Astrocyte (in vitro differentiated cells and primary cell): ENCODE data around the gene ACSS3. TPM values are rescaled to one million over a fixed set of nuclear protein-coding genes. Genes with fewer than 3 reads are reported as not detected.

Experiments
- DNase-seq: peaks from one replicate; pipeline ENCODE4 v3.0.0-alpha.2; 2010; ENCODE audit warnings: low read depth
- FAIRE-seq: peaks from 2 replicates; lab custom pipeline; 2011; peaks lifted over from hg19 to GRCh38; lab: Jason Lieb, UNC
- H2AFZ ChIP-seq: 2 replicates; pipeline ENCODE4 v1.6.0; 2012; ENCODE audit warnings: low read depth, low read length, inconsistent platforms
- H3K27ac ChIP-seq: 2 replicates; pipeline ENCODE4 v1.5.1; 2011; ENCODE audit warnings: low read depth, low read length, inconsistent platforms
- H3K27me3 ChIP-seq: 2 replicates; pipeline ENCODE4 v1.6.0; 2011; ENCODE audit warnings: low read length, inconsistent platforms; ENCODE audit not compliant: insufficient read depth
- H3K36me3 ChIP-seq: 2 replicates; pipeline ENCODE4 v1.5.1; 2011; ENCODE audit warnings: low read length, inconsistent platforms; ENCODE audit not compliant: insufficient read depth
- H3K4me1 ChIP-seq: 2 replicates; pipeline ENCODE4 v1.5.1; 2011; ENCODE audit warnings: low read length, inconsistent platforms; ENCODE audit not compliant: insufficient read depth
- H3K4me2 ChIP-seq: 2 replicates; pipeline ENCODE4 v1.6.0; 2012; ENCODE audit warnings: low read length, inconsistent platforms
- H3K4me3 ChIP-seq: 2 replicates; pipeline ENCODE4 v1.5.1; 2011; ENCODE audit warnings: low read depth, mild to moderate bottlenecking, low read length, inconsistent platforms; ENCODE audit not compliant: insufficient read depth
- H3K79me2 ChIP-seq: 2 replicates; pipeline ENCODE4 v1.6.0; 2012; ENCODE audit warnings: mild to moderate bottlenecking, low read length, inconsistent platforms; ENCODE audit not compliant: insufficient read depth
- H3K9ac ChIP-seq: 2 replicates; pipeline ENCODE4 v1.6.0; 2012; ENCODE audit warnings: mild to moderate bottlenecking, low read length, inconsistent platforms
- H3K9me3 ChIP-seq: 2 replicates; pipeline ENCODE4 v1.5.1; 2012; ENCODE audit warnings: low read depth, mild to moderate bottlenecking, low read length, inconsistent platforms; ENCODE audit not compliant: insufficient read depth
- H4K20me1 ChIP-seq: 2 replicates; pipeline ENCODE4 v1.6.0; 2012; ENCODE audit warnings: low read length, inconsistent platforms; ENCODE audit not compliant: insufficient read depth
- H3K27ac Mint-ChIP-seq: one replicate; pipeline ENCODE4 v1.8.0; 2021; ENCODE audit warnings: mild to moderate bottlenecking, mixed read lengths; ENCODE audit not compliant: unreplicated experiment
- H3K27me3 Mint-ChIP-seq: one replicate; pipeline ENCODE4 v1.8.0; 2021; ENCODE audit warnings: low read depth, mixed read lengths; ENCODE audit not compliant: unreplicated experiment
- H3K36me3 Mint-ChIP-seq: one replicate; pipeline ENCODE4 v1.8.0; 2021; ENCODE audit warnings: low read depth, mixed read lengths; ENCODE audit not compliant: unreplicated experiment
- H3K4me1 Mint-ChIP-seq: one replicate; pipeline ENCODE4 v1.8.0; 2021; ENCODE audit warnings: low read depth, mixed read lengths; ENCODE audit not compliant: unreplicated experiment
- H3K4me3 Mint-ChIP-seq: one replicate; pipeline ENCODE4 v1.8.0; 2021; ENCODE audit warnings: mild to moderate bottlenecking, moderate library complexity, mixed read lengths; ENCODE audit not compliant: unreplicated experiment
- H3K9me3 Mint-ChIP-seq: one replicate; pipeline ENCODE4 v1.8.0; 2021; ENCODE audit warnings: mild to moderate bottlenecking, mixed read lengths; ENCODE audit not compliant: unreplicated experiment
- CTCF ChIP-seq: IDR thresholded peaks from 2 replicates; pipeline ENCODE4 v1.5.1; 2011; ENCODE audit warnings: low read depth, mild to moderate bottlenecking, inconsistent platforms, low read length, moderate library complexity; ENCODE audit not compliant: insufficient read depth
- EZH2 ChIP-seq: IDR thresholded peaks from 2 replicates; pipeline ENCODE4 v1.6.1; 2012; ENCODE audit warnings: mild to moderate bottlenecking, low read length, inconsistent platforms; ENCODE audit not compliant: insufficient read depth
- total RNA-seq: library from RNA; stranded (reverse); gene quantifications from 2 replicates; pipeline ENCODE4 v1.2.1, GENCODE V29; 2021

The ACSS3 gene
- total RNA-seq, 1 donor from 2014 or later = 13.9 TPM

DNA sequence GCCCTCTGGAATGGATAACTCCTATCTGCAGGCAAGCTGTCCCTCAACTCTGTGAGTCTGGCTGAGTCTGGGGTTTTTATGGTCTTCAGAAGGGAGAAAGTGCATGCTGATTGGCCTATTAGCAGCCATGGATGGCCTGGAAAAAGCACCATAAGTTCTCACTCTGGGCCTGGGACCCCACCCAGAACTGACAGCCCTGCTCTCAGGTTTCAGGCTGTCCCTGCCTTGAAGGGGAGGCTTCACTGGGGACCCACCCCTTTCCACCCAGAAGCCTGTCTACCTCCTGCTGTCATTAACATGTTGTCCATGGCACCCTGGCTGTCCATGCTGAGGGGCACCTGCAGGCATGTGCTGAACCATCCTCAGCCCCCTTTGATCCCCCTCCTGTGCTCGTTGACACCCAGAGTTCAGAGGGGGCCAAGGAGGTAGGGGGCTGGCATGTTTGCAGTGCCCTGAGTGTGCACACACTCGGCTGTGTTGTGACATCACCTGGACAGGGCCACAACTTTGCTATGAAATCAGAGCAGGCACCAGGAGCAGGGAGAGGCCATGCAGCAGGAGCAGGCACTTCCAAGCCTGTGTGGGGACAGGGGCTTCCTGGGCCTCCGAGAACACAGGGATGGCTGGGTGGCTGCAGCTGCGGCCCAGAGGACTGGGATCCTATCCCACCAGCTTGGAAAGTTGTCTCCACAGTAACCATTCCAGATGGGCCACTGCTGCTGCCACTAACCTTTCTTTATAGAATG, 84.7 kb downstream of the ACSS3 start:
- DNase-seq = no peak
- Histone ChIP-seq H3K9me3 (no peaks in the 10 kb centered on the region), H3K79me2 (no peaks in the 10 kb centered on the region), H3K27me3 (no peaks in the 10 kb centered on the region), H3K4me3 (no peak overlapping the region), H3K4me1 (peaks cover 3% of the 10 kb centered on the region), H3K9ac (no peak overlapping the region), H2AFZ (no peak overlapping the region), H4K20me1 (no peaks in the 10 kb centered on the region), H3K27ac (no peak overlapping the region), H3K4me2 (no peak overlapping the region), H3K36me3 (no peaks in the 10 kb centered on the region)
- peaks cover 4% of the 10 kb centered on the region for H3K36me3 Mint-ChIP-seq
- H3K4me3 Mint-ChIP-seq = no peak overlapping the region
- H3K27ac Mint-ChIP-seq = no peak overlapping the region
- H3K27me3 Mint-ChIP-seq = no peaks in the 10 kb centered on the region
- TF ChIP-seq EZH2 = no peak
- TF ChIP-seq CTCF = no peak
- peaks cover 7% of the 10 kb centered on the region for H3K4me1 Mint-ChIP-seq
- H3K9me3 Mint-ChIP-seq = no peaks in the 10 kb centered on the region
- no peak for FAIRE-seq

DNA sequence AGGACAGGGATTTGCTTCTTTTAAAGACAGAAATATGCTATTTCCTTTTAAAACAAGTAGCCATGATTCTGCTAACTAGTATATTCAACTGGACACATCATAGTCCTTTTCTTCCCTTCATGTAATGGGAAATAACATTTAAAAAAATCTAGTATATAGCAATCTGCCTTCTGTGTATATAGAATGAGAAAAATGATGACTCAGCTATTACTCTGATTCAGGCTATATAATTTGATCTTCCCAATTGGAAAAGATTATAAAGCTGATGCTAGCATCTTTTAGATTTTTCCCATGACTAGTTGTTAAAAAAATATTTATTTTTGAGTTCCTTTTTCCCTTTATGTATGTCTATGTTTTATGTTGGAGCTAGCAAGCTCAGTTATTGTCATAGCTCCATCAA, 86.9 kb downstream of the ACSS3 start:
- Mint-ChIP-seq H3K9me3 (no peaks in the 10 kb centered on the region), H3K27me3 (no peaks in the 10 kb centered on the region), H3K36me3 (peaks cover 3% of the 10 kb centered on the region), H3K4me3 (no peak overlapping the region), H3K27ac (no peak overlapping the region), H3K4me1 (peaks cover 15% of the 10 kb centered on the region)
- TF ChIP-seq CTCF = no peak
- no peak for TF ChIP-seq EZH2
- Histone ChIP-seq H3K79me2 (no peaks in the 10 kb centered on the region), H4K20me1 (no peaks in the 10 kb centered on the region), H2AFZ (no peak overlapping the region), H3K27ac (no peak overlapping the region), H3K4me1 (peaks cover 7% of the 10 kb centered on the region), H3K9ac (no peak overlapping the region), H3K4me3 (no peak overlapping the region), H3K36me3 (no peaks in the 10 kb centered on the region), H3K9me3 (no peaks in the 10 kb centered on the region), H3K27me3 (no peaks in the 10 kb centered on the region), H3K4me2 (no peak overlapping the region)
- FAIRE-seq = no peak
- no peak for DNase-seq

GRCh38 chr12:81166790-81167189, 88.9 kb downstream of the ACSS3 start:
- no peaks in the 10 kb centered on the region for H4K20me1 ChIP-seq
- DNase-seq = no peak
- TF ChIP-seq CTCF (no peak), EZH2 (no peak)
- peaks cover 7% of the 10 kb centered on the region for H3K4me1 ChIP-seq
- no peak overlapping the region for H3K9ac ChIP-seq
- no peaks in the 10 kb centered on the region for H3K9me3 ChIP-seq
- Mint-ChIP-seq H3K36me3 (peaks cover 3% of the 10 kb centered on the region), H3K4me3 (no peak overlapping the region), H3K27me3 (no peaks in the 10 kb centered on the region), H3K27ac (no peak overlapping the region), H3K4me1 (peaks cover 22% of the 10 kb centered on the region), H3K9me3 (no peaks in the 10 kb centered on the region)
- FAIRE-seq = no peak
- H3K4me3 ChIP-seq = no peak overlapping the region
- no peaks in the 10 kb centered on the region for H3K27me3 ChIP-seq
- no peak overlapping the region for H3K4me2 ChIP-seq
- H3K79me2 ChIP-seq = no peaks in the 10 kb centered on the region
- no peak overlapping the region for H2AFZ ChIP-seq
- no peaks in the 10 kb centered on the region for H3K36me3 ChIP-seq
- no peak overlapping the region for H3K27ac ChIP-seq
